HCT116 (cell line): ENCODE measurements around the gene RGS12. TPM values are rescaled to one million over a fixed set of nuclear protein-coding genes. Genes with fewer than 3 reads are reported as not detected.

ENCODE experiments used
- ATAC-seq: fragments of 200-7000 bp; cut with Tn5 transposase; 2 replicates; pipeline ENCODE4 v1.9.1; 2020; ENCODE audit warnings: mild to moderate bottlenecking, moderate library complexity
- BruUV-seq: library from RNA; stranded (reverse); fragments of 400-500 nt; replicated peaks from 2 replicates; lab custom pipeline; 2021; lab: Mats Ljungman, UMichigan
- CTCF ChIA-PET: fragments of 300-600 bp; sonication (Branson Sonifier 250); formaldehyde crosslinking; loops from one replicate; lab custom pipeline; 2021; ENCODE audit warnings: antibody characterized with exemption; lab: Charles Lee
- POLR2A ChIA-PET: fragments of 300-600, 350-600 bp; sonication (Branson Sonifier 250); formaldehyde crosslinking; loops from one replicate; lab custom pipeline; 2021; ENCODE audit warnings: antibody characterized with exemption; lab: Charles Lee
- RAD21 ChIA-PET, 2 experiments: fragments of 300-600 bp; sonication (Branson Sonifier 250); formaldehyde crosslinking; loops; one replicate each; lab custom pipeline; 2023; ENCODE audit warnings: low total read pairs in 2 of 2; ENCODE audit not compliant: uncharacterized antibody in 2 of 2, unreplicated experiment in 2 of 2, low non-redundant PET in 1 of 2; lab: Charles Lee
- DNase-seq: peaks from one replicate; pipeline ENCODE4 v3.0.0-alpha.2; 2010; ENCODE audit warnings: low read depth, low spot score
- H2AFZ ChIP-seq: fragments of 200-600 bp; shearing (Covaris generic), sonication (generic); 2 replicates; pipeline ENCODE4 v1.6.1; 2017; ENCODE audit warnings: low read depth, mixed run types, mixed read lengths, antibody characterized with exemption, low read length; ENCODE audit not compliant: poor library complexity, severe bottlenecking
- H3K27ac ChIP-seq: 2 replicates; pipeline ENCODE4 v1.5.1; 2012; ENCODE audit warnings: low read depth, low read length
- H3K27me3 ChIP-seq: fragments of 200-600 bp; sonication (generic); 2 replicates; pipeline ENCODE4 v1.6.1; 2016; ENCODE audit warnings: mixed run types, low read length, mixed read lengths; ENCODE audit not compliant: insufficient read depth
- H3K36me3 ChIP-seq, 2 experiments: fragments of 200-500 bp in 1 of 2; fragments of 200-600 bp in 1 of 2; sonication (Bioruptor generic) in 1 of 2; sonication (generic) in 1 of 2; 2 replicates each; pipeline versions ENCODE4 v1.5.1 to v1.6.1; 2014 to 2016; ENCODE audit warnings: low read length in 2 of 2, inconsistent platforms in 1 of 2, mixed read lengths in 1 of 2, mixed run types in 1 of 2; ENCODE audit not compliant: insufficient read depth in 2 of 2, control insufficient read depth in 1 of 2
- H3K4me1 ChIP-seq, 2 experiments: fragments of 200-600 bp in 1 of 2; sonication (generic) in 1 of 2; 2 replicates each; pipeline versions ENCODE4 v1.5.1 to v1.6.1; 2012 to 2017; ENCODE audit warnings: low read length in 2 of 2, inconsistent platforms in 1 of 2, mild to moderate bottlenecking in 1 of 2, mixed read lengths in 1 of 2, mixed run types in 1 of 2, moderate library complexity in 1 of 2; ENCODE audit not compliant: insufficient read depth in 2 of 2, control insufficient read depth in 1 of 2
- H3K4me2 ChIP-seq: fragments of 200-600 bp; sonication (generic); 2 replicates; pipeline ENCODE4 v1.6.1; 2017; ENCODE audit warnings: mixed run types, low read length, mixed read lengths
- H3K4me3 ChIP-seq, 2 experiments: fragments of 200-600 bp in 1 of 2; sonication (generic) in 1 of 2; replicated peaks in 1 of 2; 2 replicates each; pipeline ENCODE4 v1.5.1; 2011 to 2016; ENCODE audit warnings: low read length in 2 of 2, control low read depth in 1 of 2, low read depth in 1 of 2, mild to moderate bottlenecking in 1 of 2, mixed read lengths in 1 of 2, mixed run types in 1 of 2
- H3K79me2 ChIP-seq: fragments of 200-600 bp; sonication (generic); 2 replicates; pipeline ENCODE4 v1.6.1; 2017; ENCODE audit warnings: mild to moderate bottlenecking, mixed run types, low read length, moderate library complexity, mixed read lengths; ENCODE audit not compliant: insufficient read depth
- H3K9ac ChIP-seq: fragments of 200-600 bp; sonication (generic); 2 replicates; pipeline ENCODE4 v1.6.1; 2016; ENCODE audit warnings: low read length, mixed read lengths
- H3K9me2 ChIP-seq: fragments of 200-600 bp; sonication (generic), shearing (Covaris generic); 2 replicates; pipeline ENCODE4 v1.6.1; 2017; ENCODE audit warnings: mixed run types, mild to moderate bottlenecking, moderate library complexity; ENCODE audit not compliant: insufficient read depth
- H3K9me3 ChIP-seq, 2 experiments: fragments of 200-500 bp in 1 of 2; fragments of 200-600 bp in 1 of 2; sonication (Bioruptor generic) in 1 of 2; sonication (generic) in 1 of 2; 2 replicates each; pipeline ENCODE4 v1.6.1; 2014 to 2017; ENCODE audit warnings: low read length in 2 of 2, mixed read lengths in 2 of 2, inconsistent platforms in 1 of 2, low read depth in 1 of 2, mild to moderate bottlenecking in 1 of 2, mixed run types in 1 of 2, moderate library complexity in 1 of 2; ENCODE audit not compliant: control insufficient read depth in 1 of 2, insufficient read depth in 1 of 2
- H4K20me1 ChIP-seq: fragments of 200-600 bp; sonication (generic), shearing (Covaris generic); 2 replicates; pipeline ENCODE4 v1.6.1; 2017; ENCODE audit warnings: mixed run types, mild to moderate bottlenecking, moderate library complexity; ENCODE audit not compliant: insufficient read depth
- CBX3 ChIP-seq: IDR thresholded peaks from 2 replicates; pipeline ENCODE4 v1.6.1; 2012; ENCODE audit warnings: low read depth
- CEBPB ChIP-seq: IDR thresholded peaks from 2 replicates; pipeline ENCODE4 v1.6.1; 2012; ENCODE audit warnings: low read depth
- EZH2 ChIP-seq: fragments of 200-600 bp; sonication (generic); IDR thresholded peaks from 2 replicates; pipeline ENCODE4 v1.6.1; 2017; ENCODE audit warnings: antibody characterized with exemption, mixed run types
- EZH2phosphoT487 ChIP-seq: fragments of 200-600 bp; IDR thresholded peaks from 2 replicates; pipeline ENCODE4 v1.6.1; 2018; ENCODE audit warnings: antibody characterized with exemption, borderline replicate concordance
- FOSL1 ChIP-seq: IDR thresholded peaks from 2 replicates; pipeline ENCODE4 v1.6.1; 2012; ENCODE audit warnings: low read depth
- JUND ChIP-seq: IDR thresholded peaks from 2 replicates; pipeline ENCODE4 v1.6.1; 2012
- POLR2A ChIP-seq: IDR thresholded peaks from 2 replicates; pipeline ENCODE4 v1.7.0; 2011; ENCODE audit warnings: borderline replicate concordance; ENCODE audit not compliant: insufficient read depth, insufficient read length; ENCODE audit errors: extremely low read depth
- POLR2AphosphoS5 ChIP-seq: IDR thresholded peaks from 2 replicates; pipeline ENCODE4 v1.6.1; 2011; ENCODE audit warnings: mild to moderate bottlenecking, low read depth, low read length, moderate library complexity
- RAD21 ChIP-seq: IDR thresholded peaks from 2 replicates; pipeline ENCODE4 v1.6.1; 2012; ENCODE audit warnings: low read depth, mild to moderate bottlenecking
- YY1 ChIP-seq: IDR thresholded peaks from 2 replicates; pipeline ENCODE4 v1.6.1; 2011; ENCODE audit warnings: low read length, low read depth, moderate library complexity, mild to moderate bottlenecking; ENCODE audit not compliant: insufficient replicate concordance; ENCODE audit errors: extremely low read depth
- intact Hi-C: fragments of 100-400 bp; cut with micrococcal nuclease; formaldehyde crosslinking; loops from 2 replicates; pipeline ENCODE4 v1.10.0; 2022
- total RNA-seq: library from RNA; stranded (reverse); gene quantifications from one replicate; pipeline ENCODE4 v1.2.1, GENCODE V29; 2021; ENCODE audit not compliant: unreplicated experiment
- TF ChIP-seq, protein P1 (sequence below): IDR thresholded peaks from 2 replicates; pipeline ENCODE4 v1.6.1; 2012
- TF ChIP-seq, protein P2 (sequence below): IDR thresholded peaks from 2 replicates; pipeline ENCODE4 v1.6.1; 2012; ENCODE audit warnings: low read depth
- TF ChIP-seq, protein P3 (sequence below), 3 experiments: fragments of 200-600 bp in 1 of 3; sonication (generic) in 1 of 3; IDR thresholded peaks in 2 of 3; conservative IDR thresholded peaks in 1 of 3; 2 replicates each; pipeline ENCODE4 v1.5.1; 2012 to 2017; ENCODE audit warnings: low read depth in 2 of 3, low read length in 2 of 3, antibody characterized with exemption in 1 of 3, borderline replicate concordance in 1 of 3, control low read depth in 1 of 3, mild to moderate bottlenecking in 1 of 3, mixed read lengths in 1 of 3, mixed run types in 1 of 3, moderate library complexity in 1 of 3; ENCODE audit not compliant: insufficient read depth in 1 of 3

The RGS12 gene
- total RNA-seq, 1 experiment from 2014 or later = 22.2 TPM

DNA sequence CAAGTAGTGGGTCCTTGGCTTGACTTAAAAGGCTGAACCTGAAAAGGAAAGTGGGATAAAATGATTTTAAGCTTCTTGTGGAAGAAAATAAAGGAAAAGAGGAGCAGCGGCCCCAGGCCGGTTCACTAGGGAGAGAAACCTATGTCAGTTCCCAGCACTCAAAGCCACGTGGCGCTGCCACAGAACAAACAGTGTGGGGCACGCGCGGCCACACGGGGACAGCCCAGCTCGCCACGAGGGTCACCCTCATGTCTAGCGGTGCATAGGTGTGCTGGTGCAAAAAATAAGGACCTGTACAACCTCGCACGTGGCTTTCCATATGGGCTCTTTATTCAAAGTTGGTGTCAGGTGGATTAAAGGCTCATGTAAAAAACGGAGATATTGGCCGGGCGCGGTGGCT lies 26.7 kb upstream of the RGS12 start:
- no peaks in the 10 kb centered on the region for H3K79me2 ChIP-seq
- H4K20me1 ChIP-seq = no peaks in the 10 kb centered on the region
- intact Hi-C loops = no loop called here
- no peaks in the 10 kb centered on the region for H3K9me2 ChIP-seq
- H2AFZ ChIP-seq = no peak overlapping the region
- no peak overlapping the region for H3K27ac ChIP-seq
- ChIA-PET POLR2A (no interaction called here), CTCF (no interaction called here), RAD21 (no interaction called here)
- no peak for ATAC-seq
- H3K9ac ChIP-seq = no peak overlapping the region
- H3K4me3 ChIP-seq = no peak overlapping the region
- TF ChIP-seq EZH2phosphoT487 = no peak
- no peak for TF ChIP-seq POLR2A
- no peak for TF ChIP-seq POLR2AphosphoS5
- TF ChIP-seq, protein P1, sequence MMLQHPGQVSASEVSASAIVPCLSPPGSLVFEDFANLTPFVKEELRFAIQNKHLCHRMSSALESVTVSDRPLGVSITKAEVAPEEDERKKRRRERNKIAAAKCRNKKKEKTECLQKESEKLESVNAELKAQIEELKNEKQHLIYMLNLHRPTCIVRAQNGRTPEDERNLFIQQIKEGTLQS = no peak
- TF ChIP-seq EZH2 = no peak
- no peak for TF ChIP-seq YY1
- no peak for TF ChIP-seq RAD21
- no peak for TF ChIP-seq FOSL1
- TF ChIP-seq, protein P2, sequence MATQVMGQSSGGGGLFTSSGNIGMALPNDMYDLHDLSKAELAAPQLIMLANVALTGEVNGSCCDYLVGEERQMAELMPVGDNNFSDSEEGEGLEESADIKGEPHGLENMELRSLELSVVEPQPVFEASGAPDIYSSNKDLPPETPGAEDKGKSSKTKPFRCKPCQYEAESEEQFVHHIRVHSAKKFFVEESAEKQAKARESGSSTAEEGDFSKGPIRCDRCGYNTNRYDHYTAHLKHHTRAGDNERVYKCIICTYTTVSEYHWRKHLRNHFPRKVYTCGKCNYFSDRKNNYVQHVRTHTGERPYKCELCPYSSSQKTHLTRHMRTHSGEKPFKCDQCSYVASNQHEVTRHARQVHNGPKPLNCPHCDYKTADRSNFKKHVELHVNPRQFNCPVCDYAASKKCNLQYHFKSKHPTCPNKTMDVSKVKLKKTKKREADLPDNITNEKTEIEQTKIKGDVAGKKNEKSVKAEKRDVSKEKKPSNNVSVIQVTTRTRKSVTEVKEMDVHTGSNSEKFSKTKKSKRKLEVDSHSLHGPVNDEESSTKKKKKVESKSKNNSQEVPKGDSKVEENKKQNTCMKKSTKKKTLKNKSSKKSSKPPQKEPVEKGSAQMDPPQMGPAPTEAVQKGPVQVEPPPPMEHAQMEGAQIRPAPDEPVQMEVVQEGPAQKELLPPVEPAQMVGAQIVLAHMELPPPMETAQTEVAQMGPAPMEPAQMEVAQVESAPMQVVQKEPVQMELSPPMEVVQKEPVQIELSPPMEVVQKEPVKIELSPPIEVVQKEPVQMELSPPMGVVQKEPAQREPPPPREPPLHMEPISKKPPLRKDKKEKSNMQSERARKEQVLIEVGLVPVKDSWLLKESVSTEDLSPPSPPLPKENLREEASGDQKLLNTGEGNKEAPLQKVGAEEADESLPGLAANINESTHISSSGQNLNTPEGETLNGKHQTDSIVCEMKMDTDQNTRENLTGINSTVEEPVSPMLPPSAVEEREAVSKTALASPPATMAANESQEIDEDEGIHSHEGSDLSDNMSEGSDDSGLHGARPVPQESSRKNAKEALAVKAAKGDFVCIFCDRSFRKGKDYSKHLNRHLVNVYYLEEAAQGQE = no peak
- no peak for TF ChIP-seq CBX3
- TF ChIP-seq JUND = no peak
- TF ChIP-seq CEBPB = no peak
- TF ChIP-seq, protein P3, sequence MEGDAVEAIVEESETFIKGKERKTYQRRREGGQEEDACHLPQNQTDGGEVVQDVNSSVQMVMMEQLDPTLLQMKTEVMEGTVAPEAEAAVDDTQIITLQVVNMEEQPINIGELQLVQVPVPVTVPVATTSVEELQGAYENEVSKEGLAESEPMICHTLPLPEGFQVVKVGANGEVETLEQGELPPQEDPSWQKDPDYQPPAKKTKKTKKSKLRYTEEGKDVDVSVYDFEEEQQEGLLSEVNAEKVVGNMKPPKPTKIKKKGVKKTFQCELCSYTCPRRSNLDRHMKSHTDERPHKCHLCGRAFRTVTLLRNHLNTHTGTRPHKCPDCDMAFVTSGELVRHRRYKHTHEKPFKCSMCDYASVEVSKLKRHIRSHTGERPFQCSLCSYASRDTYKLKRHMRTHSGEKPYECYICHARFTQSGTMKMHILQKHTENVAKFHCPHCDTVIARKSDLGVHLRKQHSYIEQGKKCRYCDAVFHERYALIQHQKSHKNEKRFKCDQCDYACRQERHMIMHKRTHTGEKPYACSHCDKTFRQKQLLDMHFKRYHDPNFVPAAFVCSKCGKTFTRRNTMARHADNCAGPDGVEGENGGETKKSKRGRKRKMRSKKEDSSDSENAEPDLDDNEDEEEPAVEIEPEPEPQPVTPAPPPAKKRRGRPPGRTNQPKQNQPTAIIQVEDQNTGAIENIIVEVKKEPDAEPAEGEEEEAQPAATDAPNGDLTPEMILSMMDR (IDR thresholded peaks at IDR 0.05 in 2 of 3, conservative IDR thresholded peaks at IDR 0.05 in 1 of 3; ENCODE audit: borderline replicate concordance in 1 of 3, insufficient read depth in 1 of 3, low read depth in 2 of 3, low read length in 2 of 3) = no peak
- BruUV-seq = no TSS peak
- 0 out of 2 replicates have a peak, but pooled peaks cover 2% of the 10 kb centered on the region for H3K27me3 ChIP-seq
- no peak overlapping the region for H3K4me2 ChIP-seq
- DNase-seq = no peak
- H3K36me3 ChIP-seq = no peaks in the 10 kb centered on the region
- H3K4me1 ChIP-seq = no peaks in the 10 kb centered on the region
- no peaks in the 10 kb centered on the region for H3K9me3 ChIP-seq
